Measurements from ENCODE around the gene PLA2G7. TPM values are rescaled to one million over a fixed set of nuclear protein-coding genes. Genes with fewer than 3 reads are reported as not detected.

The PLA2G7 gene
- total RNA-seq, 1 experiment from 2014 or later, result 0.41 TPM

DNA sequence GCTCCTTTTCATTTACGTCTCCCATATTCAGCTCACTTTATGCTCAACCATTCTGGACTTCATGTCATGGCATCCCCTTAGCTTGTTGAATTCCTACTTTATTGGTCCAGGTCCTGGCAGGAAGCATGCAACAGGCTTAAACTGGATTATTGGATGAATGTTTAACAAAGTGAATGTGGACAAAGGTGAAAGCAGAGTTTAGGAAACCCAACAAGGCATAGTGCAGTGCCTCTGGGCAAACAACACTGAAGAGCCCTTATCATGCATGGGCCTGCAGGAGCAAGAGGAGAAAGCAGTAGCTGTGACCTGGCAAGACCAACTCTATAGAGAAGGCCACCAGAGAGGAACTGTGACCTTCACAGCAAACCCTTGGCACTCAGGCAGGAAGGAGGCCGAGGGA, 6.3 kb upstream of the PLA2G7 start:
- CTCF ChIA-PET, result no interaction called here
- POLR2A ChIA-PET, result no interaction called here
- Histone ChIP-seq H3K9me3 (ENCODE audit: control insufficient read depth, insufficient read depth, low read depth, low read length) (no peaks in the 10 kb centered on the region), H3K36me3 (ENCODE audit: control insufficient read depth, insufficient read depth, low read length) (no peaks in the 10 kb centered on the region), H3K4me3 (ENCODE audit: low read depth in 2 of 2, low read length in 2 of 2) (no peak overlapping the region), H3K27me3 (ENCODE audit: control insufficient read depth, insufficient read depth, low read length) (peaks cover 8% of the 10 kb centered on the region; the same call in 1 of the 2 replicates), H3K4me1 (ENCODE audit: control insufficient read depth, insufficient read depth, low read length) (no peaks in the 10 kb centered on the region), H3K27ac (ENCODE audit: low read length) (no peak overlapping the region)
- BruUV-seq (replicated peaks), result no TSS peak
- TF ChIP-seq POLR2AphosphoS5 (IDR thresholded peaks at IDR 0.05; ENCODE audit: low read depth, low read length) (no peak), TCF7L2 (IDR thresholded peaks at IDR 0.05; ENCODE audit: low read depth, low read length) (no peak), SIN3A (IDR thresholded peaks at IDR 0.05; ENCODE audit: borderline replicate concordance, insufficient read depth, low read depth, low read length) (no peak)
- TF ChIP-seq, protein P1, sequence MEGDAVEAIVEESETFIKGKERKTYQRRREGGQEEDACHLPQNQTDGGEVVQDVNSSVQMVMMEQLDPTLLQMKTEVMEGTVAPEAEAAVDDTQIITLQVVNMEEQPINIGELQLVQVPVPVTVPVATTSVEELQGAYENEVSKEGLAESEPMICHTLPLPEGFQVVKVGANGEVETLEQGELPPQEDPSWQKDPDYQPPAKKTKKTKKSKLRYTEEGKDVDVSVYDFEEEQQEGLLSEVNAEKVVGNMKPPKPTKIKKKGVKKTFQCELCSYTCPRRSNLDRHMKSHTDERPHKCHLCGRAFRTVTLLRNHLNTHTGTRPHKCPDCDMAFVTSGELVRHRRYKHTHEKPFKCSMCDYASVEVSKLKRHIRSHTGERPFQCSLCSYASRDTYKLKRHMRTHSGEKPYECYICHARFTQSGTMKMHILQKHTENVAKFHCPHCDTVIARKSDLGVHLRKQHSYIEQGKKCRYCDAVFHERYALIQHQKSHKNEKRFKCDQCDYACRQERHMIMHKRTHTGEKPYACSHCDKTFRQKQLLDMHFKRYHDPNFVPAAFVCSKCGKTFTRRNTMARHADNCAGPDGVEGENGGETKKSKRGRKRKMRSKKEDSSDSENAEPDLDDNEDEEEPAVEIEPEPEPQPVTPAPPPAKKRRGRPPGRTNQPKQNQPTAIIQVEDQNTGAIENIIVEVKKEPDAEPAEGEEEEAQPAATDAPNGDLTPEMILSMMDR (IDR thresholded peaks at IDR 0.05), result no peak
- TF ChIP-seq, protein P2, sequence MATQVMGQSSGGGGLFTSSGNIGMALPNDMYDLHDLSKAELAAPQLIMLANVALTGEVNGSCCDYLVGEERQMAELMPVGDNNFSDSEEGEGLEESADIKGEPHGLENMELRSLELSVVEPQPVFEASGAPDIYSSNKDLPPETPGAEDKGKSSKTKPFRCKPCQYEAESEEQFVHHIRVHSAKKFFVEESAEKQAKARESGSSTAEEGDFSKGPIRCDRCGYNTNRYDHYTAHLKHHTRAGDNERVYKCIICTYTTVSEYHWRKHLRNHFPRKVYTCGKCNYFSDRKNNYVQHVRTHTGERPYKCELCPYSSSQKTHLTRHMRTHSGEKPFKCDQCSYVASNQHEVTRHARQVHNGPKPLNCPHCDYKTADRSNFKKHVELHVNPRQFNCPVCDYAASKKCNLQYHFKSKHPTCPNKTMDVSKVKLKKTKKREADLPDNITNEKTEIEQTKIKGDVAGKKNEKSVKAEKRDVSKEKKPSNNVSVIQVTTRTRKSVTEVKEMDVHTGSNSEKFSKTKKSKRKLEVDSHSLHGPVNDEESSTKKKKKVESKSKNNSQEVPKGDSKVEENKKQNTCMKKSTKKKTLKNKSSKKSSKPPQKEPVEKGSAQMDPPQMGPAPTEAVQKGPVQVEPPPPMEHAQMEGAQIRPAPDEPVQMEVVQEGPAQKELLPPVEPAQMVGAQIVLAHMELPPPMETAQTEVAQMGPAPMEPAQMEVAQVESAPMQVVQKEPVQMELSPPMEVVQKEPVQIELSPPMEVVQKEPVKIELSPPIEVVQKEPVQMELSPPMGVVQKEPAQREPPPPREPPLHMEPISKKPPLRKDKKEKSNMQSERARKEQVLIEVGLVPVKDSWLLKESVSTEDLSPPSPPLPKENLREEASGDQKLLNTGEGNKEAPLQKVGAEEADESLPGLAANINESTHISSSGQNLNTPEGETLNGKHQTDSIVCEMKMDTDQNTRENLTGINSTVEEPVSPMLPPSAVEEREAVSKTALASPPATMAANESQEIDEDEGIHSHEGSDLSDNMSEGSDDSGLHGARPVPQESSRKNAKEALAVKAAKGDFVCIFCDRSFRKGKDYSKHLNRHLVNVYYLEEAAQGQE (IDR thresholded peaks at IDR 0.05; ENCODE audit: insufficient read depth in 1 of 2, low read depth in 2 of 2, low read length in 1 of 2), result no peak
- no peak for ATAC-seq
- DNase-seq (ENCODE audit: low read depth, low spot score), result no peak
- intact Hi-C loops (cut with micrococcal nuclease; ENCODE audit: unreplicated experiment), result no loop called here
- in situ Hi-C loops (cut with HindIII; ENCODE audit: low pct_unique_long_range_greater_than_20kb, low sequenced_read_pairs), result no loop called here

DNA sequence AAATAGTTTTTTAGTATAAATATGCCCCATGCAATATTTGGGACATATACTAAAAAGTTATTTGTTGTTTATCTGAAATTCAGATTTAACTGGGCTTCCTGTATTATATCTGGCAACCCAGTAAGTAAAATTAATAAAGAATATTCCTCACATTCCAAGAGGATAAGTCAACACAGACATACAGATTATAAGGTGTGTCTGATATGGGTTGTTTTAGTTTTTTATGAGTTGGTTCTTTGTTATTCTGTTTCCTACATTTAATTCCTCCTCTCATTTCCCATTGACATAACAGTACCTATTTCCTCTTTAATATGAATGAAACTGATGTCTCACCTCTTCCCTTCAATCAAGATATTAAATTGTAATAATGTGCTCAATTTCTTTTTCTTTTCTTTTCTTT, 1.7 kb upstream of the PLA2G7 start:
- BruUV-seq (replicated peaks), result no TSS peak
- in situ Hi-C loops (cut with HindIII; ENCODE audit: low pct_unique_long_range_greater_than_20kb, low sequenced_read_pairs) (no loop called here), intact Hi-C loops (cut with micrococcal nuclease; ENCODE audit: unreplicated experiment) (no loop called here)
- H3K4me3 ChIP-seq (ENCODE audit: low read depth in 2 of 2, low read length in 2 of 2), result no peak overlapping the region
- DNase-seq (ENCODE audit: low read depth, low spot score) (no peak), ATAC-seq (no peak)
- TF ChIP-seq TCF7L2 (IDR thresholded peaks at IDR 0.05; ENCODE audit: low read depth, low read length) (no peak), SIN3A (IDR thresholded peaks at IDR 0.05; ENCODE audit: borderline replicate concordance, insufficient read depth, low read depth, low read length) (no peak)
- H3K27me3 ChIP-seq (ENCODE audit: control insufficient read depth, insufficient read depth, low read length), result peaks cover 25% of the 10 kb centered on the region
- ChIA-PET CTCF (interaction anchor here (0.6 kb wide), 1 partner anchor 298 kb away, joined by 3 read pairs; no protein-coding TSS in a partner anchor), POLR2A (no interaction called here)
- H3K27ac ChIP-seq (ENCODE audit: low read length), result no peak overlapping the region
- peaks cover 4% of the 10 kb centered on the region; the same call in 1 of the 2 replicates for H3K4me1 ChIP-seq (ENCODE audit: control insufficient read depth, insufficient read depth, low read length)
- H3K9me3 ChIP-seq (ENCODE audit: control insufficient read depth, insufficient read depth, low read depth, low read length), result no peaks in the 10 kb centered on the region
- H3K36me3 ChIP-seq (ENCODE audit: control insufficient read depth, insufficient read depth, low read length), result no peaks in the 10 kb centered on the region

DNA sequence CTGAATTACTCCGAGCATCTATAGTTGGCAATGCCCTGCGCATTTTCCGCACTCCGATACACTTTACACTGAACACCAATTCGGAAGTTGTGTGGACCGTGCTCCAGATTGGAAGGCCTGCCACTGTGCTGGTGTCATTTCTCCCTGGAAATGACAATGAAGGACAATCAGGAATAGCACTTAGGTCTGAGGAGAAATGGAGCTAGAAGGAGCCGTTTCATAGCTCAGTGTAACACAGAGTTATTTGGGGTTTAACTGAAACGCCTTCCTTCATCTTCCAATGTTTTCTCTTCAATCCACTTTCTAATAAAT, 501 bp upstream of the PLA2G7 start:
- intact Hi-C loops (cut with micrococcal nuclease; ENCODE audit: unreplicated experiment), result no loop called here
- BruUV-seq (replicated peaks), result no TSS peak
- ChIA-PET CTCF (no interaction called here), POLR2A (no interaction called here)
- in situ Hi-C loops (cut with HindIII; ENCODE audit: low pct_unique_long_range_greater_than_20kb, low sequenced_read_pairs), result no loop called here
- DNase-seq (ENCODE audit: low read depth, low spot score) (no peak), ATAC-seq (no peak; the same call in 1 of the 2 replicates)
- H3K9me3 ChIP-seq (ENCODE audit: control insufficient read depth, insufficient read depth, low read depth, low read length), result no peaks in the 10 kb centered on the region
- no peak overlapping the region for H3K27ac ChIP-seq (ENCODE audit: low read length)
- peak overlapping the region; percentile 36 to 75 for H3K4me3 ChIP-seq (ENCODE audit: low read depth in 2 of 2, low read length in 2 of 2)
- TF ChIP-seq POLR2AphosphoS5 (IDR thresholded peaks at IDR 0.05; ENCODE audit: low read depth, low read length), result no peak
- TF ChIP-seq SIN3A (IDR thresholded peaks at IDR 0.05; ENCODE audit: borderline replicate concordance, insufficient read depth, low read depth, low read length), result no peak
- TF ChIP-seq, protein P2 (IDR thresholded peaks at IDR 0.05; ENCODE audit: insufficient read depth in 1 of 2, low read depth in 2 of 2, low read length in 1 of 2), result no peak
- TF ChIP-seq, protein P1 (IDR thresholded peaks at IDR 0.05), result no peak
- TF ChIP-seq TCF7L2 (IDR thresholded peaks at IDR 0.05; ENCODE audit: low read depth, low read length), result no peak
- H3K36me3 ChIP-seq (ENCODE audit: control insufficient read depth, insufficient read depth, low read length), result no peaks in the 10 kb centered on the region
- peaks cover 25% of the 10 kb centered on the region for H3K27me3 ChIP-seq (ENCODE audit: control insufficient read depth, insufficient read depth, low read length)
- peaks cover 4% of the 10 kb centered on the region; the same call in 1 of the 2 replicates for H3K4me1 ChIP-seq (ENCODE audit: control insufficient read depth, insufficient read depth, low read length)

All from Panc1 (cell line).